M059J (cell line): ENCODE data around the gene PTK6. TPM values are rescaled to one million over a fixed set of nuclear protein-coding genes. Genes with fewer than 3 reads are reported as not detected.
"Not testable (repeated sequence)": the region's sequence is repeated elsewhere in the genome, so short reads cannot be mapped to it uniquely, and the experiment has no call there.

Experiments used
- DNase-seq: peaks from one replicate; pipeline ENCODE4 v3.0.0-alpha.2; 2012; ENCODE audit warnings: low read depth
- total RNA-seq: library from RNA; depleted of rRNA; stranded (reverse); fragments of >200 nt; shearing (Covaris generic); gene quantifications from 2 replicates; pipeline ENCODE4 v1.2.3, GENCODE V29; 2014; rRNA removed

Gene PTK6
- total RNA-seq, result not detected in 2 replicates

DNA sequence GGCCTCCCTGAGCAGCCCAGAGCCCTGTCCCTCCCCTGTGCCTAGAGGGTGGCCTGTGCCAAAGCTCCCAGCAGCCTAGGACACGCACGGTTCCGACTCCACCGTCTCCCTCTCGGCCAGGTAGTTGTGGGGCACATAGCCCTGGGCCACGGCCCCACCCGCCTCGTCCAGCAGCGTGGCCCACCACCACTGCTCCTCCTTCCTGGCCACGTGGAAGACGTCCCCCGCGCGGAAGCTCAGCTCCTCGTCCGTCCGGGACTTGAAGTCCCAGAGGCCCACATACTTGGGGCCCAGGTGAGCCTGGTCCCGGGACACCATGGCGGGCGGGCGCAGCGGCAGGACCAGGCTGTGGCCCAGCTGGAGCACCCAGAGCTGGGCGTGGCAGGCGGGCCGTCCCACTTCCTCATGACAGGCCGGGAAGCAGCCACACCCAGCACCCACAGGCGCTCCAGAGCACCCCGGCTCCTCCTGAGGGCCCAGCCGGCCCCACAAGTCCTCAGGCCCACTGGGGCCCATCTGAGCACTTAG, at the start of gene PTK6:
TSS of gene PTK6 (minus strand) at position 380 of the 528 bp plus-strand sequence. CDS start at position 318, 62 bp downstream.
- DNase-seq, result no peak

DNA sequence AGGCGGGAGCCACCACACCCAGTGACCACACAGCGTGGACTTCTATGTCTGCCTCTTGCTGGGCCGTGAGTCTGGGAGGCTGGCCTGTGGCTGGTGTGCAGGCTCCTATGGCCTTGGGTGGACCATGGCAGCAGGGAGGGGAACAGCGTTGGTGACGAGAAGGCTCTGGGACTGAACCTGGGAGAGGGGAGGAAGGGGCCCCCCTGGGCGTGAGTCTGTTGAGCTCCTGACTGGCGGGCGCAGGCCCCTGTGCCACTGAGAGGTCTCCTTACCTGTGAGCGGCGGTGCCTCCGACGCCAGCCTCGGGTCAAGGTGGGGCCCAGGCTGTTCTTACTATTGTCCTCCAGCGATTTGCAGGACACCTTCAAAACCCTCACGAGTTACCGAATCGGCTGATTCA, 49.6 kb upstream of the PTK6 start:
- DNase-seq, result no peak

DNA sequence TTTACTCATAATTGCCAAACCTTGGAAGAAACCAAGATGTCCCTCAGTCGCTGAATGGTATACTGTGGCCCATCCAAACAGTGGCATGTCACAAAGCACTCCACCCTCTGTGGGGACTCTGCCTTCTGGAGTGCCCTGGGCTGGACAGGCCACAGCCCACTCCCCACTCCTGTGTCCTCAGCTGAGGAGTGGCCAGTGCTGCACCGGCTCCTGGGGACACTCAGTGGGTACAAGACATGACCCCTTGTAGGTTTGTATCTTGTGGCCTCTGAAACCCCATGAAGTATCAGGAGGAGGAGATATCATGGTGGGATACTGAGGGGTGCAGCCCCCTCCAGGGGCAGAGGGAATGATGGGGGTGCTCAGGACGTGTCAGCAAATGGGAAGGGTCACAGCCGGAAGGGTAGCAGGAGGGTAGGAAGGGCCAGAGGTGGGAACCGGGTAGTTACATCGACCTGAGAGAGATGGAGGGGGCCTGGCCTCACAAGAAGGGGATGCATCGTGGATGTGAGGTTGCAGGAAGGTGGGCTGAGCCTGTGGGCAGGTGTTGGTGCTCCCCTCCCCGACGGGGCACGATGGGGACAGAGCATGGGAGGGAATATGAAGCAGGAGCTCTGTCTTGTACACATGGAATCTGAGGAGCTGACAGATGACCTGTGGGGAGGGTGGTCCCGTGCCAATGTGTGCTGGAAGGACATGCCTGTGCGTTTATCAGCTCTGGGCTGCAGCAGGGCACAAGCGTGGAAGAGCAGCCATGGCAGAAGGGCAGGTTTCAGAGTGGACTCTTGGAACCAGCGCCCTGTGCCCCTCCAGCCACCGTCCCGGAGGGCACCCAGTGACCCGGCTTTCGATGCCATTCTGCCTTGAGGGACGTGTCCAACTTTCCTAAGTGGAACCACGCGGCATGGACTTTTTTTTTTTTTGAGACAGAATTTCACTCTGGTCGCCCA, 48.7 kb upstream of the PTK6 start:
- DNase-seq, result no peak

DNA sequence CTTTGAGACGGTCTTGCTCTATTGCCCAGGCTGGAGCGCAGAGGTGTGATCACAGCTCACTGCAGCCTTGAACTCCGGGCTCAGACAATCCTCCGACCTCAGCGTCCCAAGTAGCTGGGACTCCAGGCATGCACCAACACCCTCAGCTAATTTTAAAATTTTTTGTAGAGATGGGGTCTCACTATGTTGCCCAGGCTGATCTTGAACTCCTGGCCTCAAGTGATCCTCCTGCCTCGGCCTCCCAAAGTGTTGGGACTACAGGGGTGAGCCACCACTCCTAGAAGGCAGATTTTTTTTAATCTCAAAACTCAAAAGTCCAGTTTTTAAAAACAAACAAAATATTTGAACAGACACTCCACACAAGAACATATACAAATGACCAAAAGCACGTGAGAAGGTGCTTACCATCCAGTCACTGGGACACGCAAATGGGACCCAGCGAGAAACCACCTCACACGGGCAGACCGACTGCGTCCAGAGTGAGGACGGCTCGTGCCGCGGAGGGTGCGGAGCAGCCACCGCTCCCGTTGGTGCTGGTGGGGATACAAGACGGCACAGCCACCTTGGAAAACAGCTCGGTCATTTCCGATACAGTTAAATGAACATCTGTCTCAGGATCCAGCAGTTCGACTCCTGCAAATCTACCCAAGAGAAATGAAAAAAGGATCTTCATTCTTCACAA, 45.3 kb upstream of the PTK6 start:
- no peak for DNase-seq

DNA sequence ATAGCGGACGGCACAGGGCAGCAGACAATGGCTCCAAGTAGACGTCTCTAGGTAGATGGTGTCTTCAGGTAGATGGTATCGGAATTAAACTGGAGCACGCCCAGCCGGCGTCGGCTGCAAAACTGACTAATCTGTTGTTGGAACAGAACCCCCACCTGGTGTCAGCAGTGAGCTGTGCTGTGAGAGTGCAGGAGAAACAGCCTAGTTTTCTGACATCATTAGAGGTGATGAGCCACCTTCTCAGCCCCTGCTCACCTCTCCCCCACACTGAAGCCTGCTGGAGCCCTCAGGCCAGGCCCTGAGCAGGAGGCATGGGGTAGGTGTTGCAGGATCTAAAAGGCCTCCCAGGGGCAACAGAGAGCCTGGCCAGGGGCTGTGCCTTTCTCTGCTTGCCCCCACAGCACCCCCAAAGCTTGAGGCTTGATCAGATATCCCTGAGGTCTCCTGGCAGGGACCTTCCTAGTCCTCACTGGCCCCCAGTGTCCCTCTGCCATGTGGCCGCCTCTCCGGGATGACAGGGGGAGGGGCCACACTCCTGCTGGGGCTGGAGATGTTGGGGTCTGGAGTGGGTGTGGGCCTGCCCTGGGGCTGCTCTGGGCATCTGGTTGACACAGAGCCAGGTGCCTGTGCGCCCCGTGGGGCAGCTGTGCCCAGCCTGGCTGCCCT, 43.8 kb upstream of the PTK6 start:
- DNase-seq, result peak; percentile 76

DNA sequence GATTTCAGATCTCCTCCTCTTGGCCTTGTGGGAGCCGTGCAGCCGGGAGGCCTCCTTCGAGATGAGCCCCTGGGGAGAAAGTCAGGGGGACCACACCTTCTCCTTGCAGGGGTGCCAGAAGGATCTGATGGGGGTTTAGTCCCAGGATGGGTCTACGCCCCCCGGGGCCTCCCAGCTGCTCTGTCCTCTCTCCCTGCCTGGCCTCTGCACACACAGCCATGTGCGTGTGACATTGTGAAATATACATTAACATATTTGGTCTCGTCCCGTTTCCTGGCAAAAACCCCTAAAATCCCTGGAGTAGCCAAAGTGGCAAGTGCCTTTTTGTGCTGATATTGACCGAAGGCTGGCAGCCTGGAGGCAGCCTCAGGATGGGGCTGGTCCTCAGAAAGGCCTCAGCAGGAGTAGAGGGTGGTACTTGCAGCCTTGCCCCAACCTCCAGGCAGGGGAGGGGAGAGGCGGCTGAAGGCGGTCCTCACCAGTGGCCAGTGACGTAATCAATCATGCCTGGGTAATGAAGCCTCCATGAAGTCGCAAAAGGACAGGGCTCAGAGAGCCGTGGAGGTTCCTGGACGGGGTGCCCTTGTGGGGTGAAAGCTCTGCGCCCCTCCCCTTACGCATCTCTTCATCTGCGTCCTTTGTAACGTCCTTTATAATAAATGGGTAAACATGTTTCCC, 42.0 kb upstream of the PTK6 start:
- DNase-seq, result no peak

DNA sequence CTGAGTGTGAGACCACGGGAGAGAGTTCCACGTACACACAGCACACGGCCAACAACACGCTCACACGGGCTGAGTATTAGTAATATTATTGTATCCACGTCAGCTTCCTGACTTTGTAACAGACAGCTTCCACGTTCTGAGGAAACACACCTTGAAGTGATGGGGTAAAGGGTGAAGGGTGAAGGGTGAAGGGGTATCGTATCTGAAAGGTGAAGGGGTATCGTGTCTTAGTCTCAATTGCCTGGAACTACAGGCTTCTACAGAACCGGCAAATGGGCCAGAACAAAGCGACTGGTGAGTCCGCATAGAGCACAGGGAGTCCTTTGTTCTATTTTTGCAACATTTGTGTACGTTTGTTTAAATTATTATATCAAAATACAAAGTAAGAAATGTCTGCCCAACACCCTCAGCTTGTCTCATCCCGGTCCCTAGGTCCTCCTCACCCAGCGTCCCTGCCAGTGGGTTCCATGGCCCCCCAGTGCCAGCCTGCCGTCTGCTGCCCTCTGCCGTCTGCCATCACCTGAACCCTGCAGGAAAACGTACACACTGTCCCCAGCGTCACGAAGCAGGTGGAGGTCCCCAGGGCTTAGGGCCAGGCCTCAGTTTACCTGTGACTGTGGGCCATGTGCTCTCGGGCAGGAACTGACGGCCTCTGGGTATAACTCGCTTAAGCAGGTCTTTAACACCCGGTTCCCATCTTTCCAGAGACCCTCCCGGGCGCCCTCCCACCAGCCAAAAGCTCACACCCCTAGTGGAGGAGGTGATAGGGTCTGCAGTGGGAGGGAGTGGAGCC, 41.2 kb upstream of the PTK6 start:
- DNase-seq, result no peak

DNA sequence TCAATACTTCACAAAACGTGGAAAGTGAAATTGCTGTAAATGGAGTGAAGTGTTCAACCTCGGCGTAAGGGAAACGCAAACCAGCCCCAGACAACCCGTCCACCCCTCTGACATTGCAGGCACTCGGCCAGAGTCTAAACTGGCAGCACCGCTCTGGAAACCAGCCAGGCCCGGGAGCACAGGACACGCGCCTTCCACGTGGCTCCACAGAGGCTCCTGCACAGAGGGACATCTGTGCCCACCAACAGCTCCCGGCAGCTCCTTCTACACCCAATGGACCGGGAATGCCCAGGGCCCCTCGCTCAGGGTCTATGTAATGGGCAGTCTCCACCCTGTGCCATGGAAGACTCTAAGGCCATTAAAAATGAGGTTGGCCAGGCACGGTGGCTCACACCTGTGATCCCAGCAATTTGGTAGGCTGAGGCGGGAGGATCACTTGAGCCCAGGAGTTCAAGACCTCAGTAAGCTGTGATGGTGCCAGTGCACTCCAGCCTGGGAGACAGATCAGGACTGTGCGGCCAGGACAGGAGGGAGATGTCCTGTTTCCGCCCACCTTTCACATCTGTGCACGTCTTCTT, 40.2 kb upstream of the PTK6 start:
- DNase-seq, result no peak

DNA sequence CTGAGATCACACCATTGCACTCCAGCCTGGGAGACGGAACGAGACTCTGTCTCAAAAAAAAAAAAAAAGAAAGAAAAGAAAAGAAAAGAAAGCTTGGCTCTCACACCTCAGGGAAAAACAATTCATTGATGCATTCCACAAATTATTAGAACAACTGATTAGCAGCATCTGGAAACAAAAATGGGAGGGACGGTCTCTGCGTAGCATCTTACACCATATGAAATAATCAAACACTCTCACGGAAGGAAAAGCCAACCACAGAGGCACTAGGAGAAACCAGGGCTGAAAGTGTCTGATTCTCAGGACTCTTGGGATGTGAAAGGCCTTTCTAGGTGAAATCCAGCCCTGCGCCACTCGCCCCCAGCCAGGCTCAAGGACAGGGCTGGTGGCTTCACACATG, 39.1 kb upstream of the PTK6 start:
- no peak for DNase-seq

DNA sequence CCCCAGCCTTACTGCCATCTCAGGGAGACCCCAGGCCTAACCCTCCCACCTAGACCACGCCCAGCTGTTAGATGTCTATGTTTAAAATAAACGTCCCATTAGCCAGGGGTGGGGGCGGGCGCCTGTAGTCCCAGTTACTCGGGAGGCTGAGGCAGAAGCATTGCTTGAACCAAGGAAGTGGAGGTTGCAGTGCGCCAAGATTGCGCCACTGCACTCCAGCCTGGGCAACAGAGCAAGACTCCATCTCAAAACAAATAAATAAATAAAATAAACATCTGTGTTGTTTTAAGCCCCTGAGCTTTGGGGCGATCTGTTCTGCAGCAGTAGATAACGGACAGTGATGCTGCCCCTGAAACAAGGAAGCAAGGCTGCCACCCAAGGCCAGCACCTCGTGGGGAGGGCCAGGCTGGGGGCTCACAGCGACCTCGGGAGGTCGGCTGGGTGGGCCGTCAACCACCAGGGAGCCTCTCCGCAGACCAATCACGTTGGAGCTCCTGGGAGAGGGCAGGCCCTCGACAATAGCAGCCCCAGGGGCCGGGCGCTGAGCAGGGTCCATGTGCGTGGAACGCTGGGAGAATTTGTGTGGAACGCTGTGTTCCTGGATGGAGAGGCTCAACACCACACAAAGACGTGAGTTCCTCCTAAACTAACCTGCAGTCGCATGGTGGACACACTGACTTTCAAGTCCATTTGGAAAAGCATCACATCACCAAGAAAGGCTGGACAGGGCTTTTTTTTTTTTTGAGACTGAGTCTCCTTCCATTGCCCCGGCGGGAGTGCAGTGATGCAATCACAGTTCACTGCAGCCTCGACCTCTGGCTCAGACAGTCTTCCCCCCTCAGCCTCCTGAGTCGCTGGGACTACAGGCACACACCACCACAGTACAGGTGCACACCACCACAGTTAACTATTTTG, 37.9 kb upstream of the PTK6 start:
- DNase-seq, result peak; percentile 65

DNA sequence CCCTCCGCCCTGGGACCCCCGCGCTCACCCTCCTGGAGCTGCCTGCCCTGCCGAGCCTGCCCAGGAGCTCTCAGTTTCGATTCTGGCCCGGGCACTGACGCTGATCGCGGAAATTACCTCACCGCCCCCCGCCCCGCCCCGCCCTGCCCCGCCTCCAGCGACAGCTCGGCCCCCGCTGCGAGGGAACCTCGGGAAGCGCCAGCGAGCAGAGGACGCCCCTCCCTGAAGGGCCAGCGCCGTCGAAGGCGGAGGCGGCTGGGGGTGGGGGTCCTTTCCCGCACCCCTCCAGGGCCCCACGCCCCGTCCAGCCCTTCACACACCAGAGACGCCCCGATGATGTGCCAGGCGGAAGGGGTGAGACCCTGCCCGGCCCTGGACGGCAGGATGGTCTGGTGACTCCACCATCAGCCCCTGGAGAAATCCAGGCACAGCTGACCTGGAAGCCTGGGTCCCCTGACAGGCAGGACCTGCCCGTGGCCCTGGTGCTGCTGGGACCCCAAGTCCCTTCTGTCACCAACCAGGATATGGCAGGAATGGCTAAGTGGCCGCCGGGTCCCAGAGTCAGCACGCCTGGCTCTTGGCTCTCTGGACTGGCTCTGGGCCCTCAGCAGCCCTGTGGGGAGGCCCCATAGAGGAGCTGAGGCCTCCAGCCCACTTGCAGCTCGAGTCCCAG, 37.1 kb upstream of the PTK6 start, which contains the start of gene HELZ2:
TSS of gene HELZ2 (minus strand) at position 84 of the 673 bp plus-strand sequence. CDS start 1,854 bp downstream, outside the sequence.
- DNase-seq, result peak; percentile 78

DNA sequence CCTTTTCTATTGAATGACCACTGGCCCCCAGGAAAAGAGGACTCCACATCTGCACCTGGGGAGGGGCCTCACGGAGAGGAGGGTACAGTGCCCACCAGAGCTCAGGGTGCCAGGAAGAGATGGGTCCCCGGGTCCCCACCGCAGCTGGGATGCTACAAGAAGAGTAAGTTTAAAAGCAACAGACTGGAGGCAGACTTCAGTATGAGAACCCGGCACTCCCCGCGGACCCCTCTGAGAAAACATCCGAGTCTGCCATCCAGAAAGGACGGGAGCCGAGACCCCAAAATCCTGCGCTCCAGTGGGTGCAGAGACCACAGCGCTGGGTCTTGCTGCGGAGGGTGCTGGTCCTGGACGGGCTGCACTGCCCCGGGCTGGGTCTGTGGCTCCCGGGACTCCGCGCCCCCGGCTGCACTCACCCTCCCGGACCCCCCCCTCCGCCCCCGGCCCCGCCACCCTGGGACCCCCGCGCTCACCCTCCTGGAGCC, 36.5 kb upstream of the PTK6 start:
- DNase-seq, result no peak

DNA sequence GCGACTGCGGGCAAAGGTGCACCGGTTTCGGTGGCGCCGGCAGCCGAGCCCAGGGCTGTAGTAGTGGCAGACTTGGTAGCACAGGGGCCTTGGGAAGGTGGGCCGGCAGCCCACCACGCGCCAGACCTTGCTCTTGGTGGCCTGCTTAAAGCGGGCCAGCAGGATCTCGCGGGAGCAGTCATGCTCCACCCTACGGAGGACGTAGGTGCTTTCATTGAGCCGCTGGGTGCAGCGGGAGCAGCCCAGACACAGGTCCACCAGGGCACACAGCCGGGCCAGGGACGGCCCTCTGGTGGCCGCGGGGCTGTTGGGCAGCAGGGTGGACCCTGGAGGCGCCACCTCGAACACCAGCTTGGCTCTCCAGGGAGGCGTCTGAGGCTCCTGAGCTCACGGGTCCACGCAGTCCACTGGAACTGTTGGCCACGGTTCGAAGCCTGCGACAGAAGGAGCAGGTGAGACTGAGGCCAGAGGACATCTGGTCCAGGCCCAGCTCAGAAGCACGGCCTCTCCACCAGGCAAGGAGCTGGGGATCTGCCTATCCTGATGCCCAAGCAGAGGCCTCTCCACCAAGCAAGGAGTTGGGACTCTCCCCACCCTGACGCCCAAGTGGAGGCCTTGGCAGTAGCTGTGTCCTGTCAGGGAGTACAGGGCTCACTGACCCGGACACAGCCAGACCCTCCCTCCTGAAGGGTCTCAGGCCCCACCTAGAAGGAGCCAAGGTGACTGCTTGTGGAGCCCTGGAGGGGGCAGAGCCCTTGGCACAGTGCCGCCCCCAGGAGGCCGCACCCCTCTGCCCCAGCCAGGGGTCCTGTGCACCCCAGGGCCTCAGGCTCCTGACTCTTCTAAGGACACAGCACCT, 35.8 kb upstream of the PTK6 start:
- peak; percentile 31 for DNase-seq

DNA sequence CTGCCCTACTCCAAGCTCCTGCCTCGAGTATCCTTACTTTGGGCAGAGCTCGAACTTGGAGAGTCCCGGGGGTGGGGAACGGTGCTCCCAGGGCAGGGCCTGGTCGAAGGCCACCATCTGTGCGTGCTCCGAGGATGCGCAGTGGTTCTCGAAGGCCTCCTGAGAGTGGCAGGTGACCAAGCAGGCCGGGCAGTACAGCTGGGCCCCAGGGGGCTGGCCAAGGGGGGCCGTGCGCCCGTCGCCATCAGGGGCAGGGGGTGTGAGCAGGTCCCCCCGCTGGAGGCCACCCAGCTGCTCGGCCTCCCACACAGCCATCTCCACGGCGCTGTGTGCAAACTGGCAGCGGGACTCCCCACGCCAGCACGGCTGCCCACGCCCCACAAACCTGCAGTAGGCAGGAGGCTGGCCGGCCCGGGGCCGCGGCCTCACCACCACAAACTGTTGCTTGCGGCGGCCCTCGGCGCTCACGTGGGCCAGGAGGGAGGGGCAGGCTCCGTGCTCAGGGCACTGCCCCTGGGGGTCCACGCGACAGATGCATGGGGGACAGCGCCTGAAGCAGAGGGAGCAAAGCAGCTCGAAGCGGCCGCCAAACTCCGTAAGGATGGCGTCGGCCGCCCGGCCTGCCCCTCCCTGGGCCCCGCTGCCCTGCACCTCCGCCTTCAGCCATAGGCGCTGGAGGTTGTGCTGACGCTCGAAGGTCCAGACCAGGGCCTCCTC, 35.1 kb upstream of the PTK6 start:
- no peak for DNase-seq

DNA sequence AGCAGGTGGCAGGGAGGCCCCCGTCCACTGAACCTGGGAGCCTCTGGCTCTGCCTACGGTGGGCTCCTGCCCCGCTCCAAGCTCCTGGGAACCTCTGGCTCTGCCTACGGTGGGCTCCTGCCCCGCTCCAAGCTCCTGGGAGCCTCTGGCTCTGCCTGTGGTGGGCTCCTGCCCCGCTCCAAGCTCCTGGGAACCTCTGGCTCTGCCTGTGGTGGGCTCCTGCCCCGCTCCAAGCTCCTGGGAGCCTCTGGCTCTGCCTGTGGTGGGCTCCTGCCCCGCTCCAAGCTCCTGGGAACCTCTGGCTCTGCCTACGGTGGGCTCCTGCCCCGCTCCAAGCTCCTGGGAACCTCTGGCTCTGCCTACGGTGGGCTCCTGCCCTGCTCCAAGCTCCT, 33.9 kb upstream of the PTK6 start:
- DNase-seq, result not testable (repeated sequence)

DNA sequence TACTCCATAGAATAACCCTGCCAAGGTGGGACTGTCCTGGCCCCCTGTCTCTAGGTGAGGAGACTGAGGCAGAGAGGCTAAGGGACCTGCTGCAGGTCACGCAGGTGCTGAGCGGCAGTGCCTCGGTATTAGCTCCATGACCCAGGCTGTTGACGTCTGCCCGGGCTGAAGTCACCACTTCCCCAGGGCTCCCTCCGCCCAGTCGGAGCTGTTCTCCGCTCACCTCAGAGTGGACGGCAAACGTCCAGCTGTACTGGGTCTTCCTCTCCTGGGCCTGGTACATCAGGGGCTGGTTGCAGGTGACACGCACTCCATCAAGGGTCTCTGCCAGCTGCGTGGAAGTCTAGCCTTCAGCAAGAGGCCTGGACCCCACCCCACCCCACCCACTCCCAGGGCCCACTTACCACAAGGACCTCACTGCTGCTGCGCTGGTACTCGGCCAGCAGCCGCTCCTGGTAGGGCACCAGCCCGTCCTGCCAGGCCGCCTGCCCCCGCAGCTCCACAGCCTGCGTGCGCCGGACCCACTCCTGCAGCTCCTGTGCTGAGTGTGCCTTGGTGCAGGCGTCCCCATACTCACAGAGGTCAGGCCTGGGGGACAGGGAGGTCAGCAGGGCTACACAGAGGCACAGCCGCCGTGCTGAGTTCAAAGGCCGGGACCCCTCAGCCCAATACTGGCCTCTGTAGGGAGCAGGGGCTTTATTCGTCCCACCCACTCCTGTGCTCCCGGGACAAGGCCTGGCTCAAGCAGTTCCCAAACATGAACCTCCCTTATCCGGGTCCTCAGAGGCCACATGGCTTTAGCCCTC, 33.3 kb upstream of the PTK6 start:
- DNase-seq, result no peak
